Type B pancreatic cell (in vitro differentiated cells): ENCODE results near the gene OGFOD3. TPM values are rescaled to one million over a fixed set of nuclear protein-coding genes. Genes with fewer than 3 reads are reported as not detected.

ENCODE experiments used
- DNase-seq: peaks from one replicate; pipeline ENCODE4 v3.0.0; 2021; ENCODE audit warnings: mixed read lengths; ENCODE audit not compliant: unreplicated experiment; ENCODE audit errors: extremely low spot score
- H3K27ac Mint-ChIP-seq: 2 replicates; pipeline ENCODE4 v1.8.0; 2021; ENCODE audit warnings: mild to moderate bottlenecking, mixed read lengths
- H3K27me3 Mint-ChIP-seq: 2 replicates; pipeline ENCODE4 v1.8.0; 2021; ENCODE audit warnings: mixed read lengths
- H3K36me3 Mint-ChIP-seq: 2 replicates; pipeline ENCODE4 v1.8.0; 2021; ENCODE audit warnings: mixed read lengths
- H3K4me1 Mint-ChIP-seq: one replicate; pipeline ENCODE4 v1.8.0; 2021; ENCODE audit warnings: mixed read lengths; ENCODE audit not compliant: unreplicated experiment
- H3K4me3 Mint-ChIP-seq: 2 replicates; pipeline ENCODE4 v1.8.0; 2021; ENCODE audit warnings: mild to moderate bottlenecking, mixed read lengths
- H3K9me3 Mint-ChIP-seq: 2 replicates; pipeline ENCODE4 v1.8.0; 2021; ENCODE audit warnings: mixed read lengths
- CTCF ChIP-seq: fragments of 200-600 bp; sonication (generic); conservative IDR thresholded peaks from 2 replicates; pipeline ENCODE4 v1.5.0; 2021; ENCODE audit warnings: antibody characterized with exemption, mild to moderate bottlenecking
- total RNA-seq: library from RNA; stranded (reverse); gene quantifications from 2 replicates; pipeline ENCODE4 v1.2.1, GENCODE V29; 2021; ENCODE audit warnings: low replicate concordance

The OGFOD3 gene
- total RNA-seq, 1 donor from 2014 or later: 31.6 TPM

GRCh38 chr17:82405051-82405450 lies 13.3 kb downstream of the OGFOD3 start:
- no peak overlapping the region for H3K4me3 Mint-ChIP-seq
- no peak for TF ChIP-seq CTCF

GRCh38 chr17:82403662-82404660 lies 14.4 kb downstream of the OGFOD3 start:
- peaks cover 10% of the 10 kb centered on the region for H3K36me3 Mint-ChIP-seq
- DNase-seq: no peak
- H3K9me3 Mint-ChIP-seq: no peaks in the 10 kb centered on the region
- no peaks in the 10 kb centered on the region for H3K27me3 Mint-ChIP-seq
- no peak for TF ChIP-seq CTCF
- H3K27ac Mint-ChIP-seq: no peak overlapping the region
- H3K4me1 Mint-ChIP-seq: peaks cover 6% of the 10 kb centered on the region
- no peak overlapping the region for H3K4me3 Mint-ChIP-seq

More at GRCh38 chr17:82405051-82405450, 13.3 kb downstream of the OGFOD3 start:
- no peak for DNase-seq
- H3K27me3 Mint-ChIP-seq: no peaks in the 10 kb centered on the region
- no peak overlapping the region for H3K27ac Mint-ChIP-seq
- peaks cover 10% of the 10 kb centered on the region for H3K36me3 Mint-ChIP-seq
- H3K9me3 Mint-ChIP-seq: no peaks in the 10 kb centered on the region
- H3K4me1 Mint-ChIP-seq: no peaks in the 10 kb centered on the region

- DNase-seq: no peak
- H3K9me3 Mint-ChIP-seq: no peaks in the 10 kb centered on the region
- no peak overlapping the region for H3K4me3 Mint-ChIP-seq
- no peak overlapping the region for H3K27ac Mint-ChIP-seq
- H3K36me3 Mint-ChIP-seq: peaks cover 10% of the 10 kb centered on the region
- TF ChIP-seq CTCF: no peak
- no peaks in the 10 kb centered on the region for H3K27me3 Mint-ChIP-seq
- H3K4me1 Mint-ChIP-seq: peaks cover 6% of the 10 kb centered on the region
Measured at GRCh38 chr17:82402865-82403264, 15.5 kb downstream of the OGFOD3 start.

GRCh38 chr17:82400830-82401229 lies 17.6 kb downstream of the OGFOD3 start:
- H3K4me1 Mint-ChIP-seq: peaks cover 6% of the 10 kb centered on the region
- no peak overlapping the region for H3K4me3 Mint-ChIP-seq
- peaks cover 11% of the 10 kb centered on the region for H3K36me3 Mint-ChIP-seq
- H3K9me3 Mint-ChIP-seq: no peaks in the 10 kb centered on the region
- no peak for TF ChIP-seq CTCF
- no peak overlapping the region for H3K27ac Mint-ChIP-seq
- DNase-seq: no peak
- H3K27me3 Mint-ChIP-seq: no peaks in the 10 kb centered on the region

GRCh38 chr17:82400206-82400605 lies 18.2 kb downstream of the OGFOD3 start:
- no peaks in the 10 kb centered on the region for H3K9me3 Mint-ChIP-seq
- H3K27ac Mint-ChIP-seq: no peak overlapping the region
- no peaks in the 10 kb centered on the region for H3K27me3 Mint-ChIP-seq
- no peak for DNase-seq
- no peak overlapping the region for H3K4me3 Mint-ChIP-seq
- no peak for TF ChIP-seq CTCF
- H3K36me3 Mint-ChIP-seq: peaks cover 11% of the 10 kb centered on the region
- H3K4me1 Mint-ChIP-seq: peaks cover 6% of the 10 kb centered on the region
